Mesendoderm (in vitro differentiated cells): ENCODE measurements around the gene APOA4.

Source experiments
- DNase-seq: peaks from one replicate; pipeline ENCODE4 v3.0.0; 2013
- H2AK5ac ChIP-seq: 2 replicates; pipeline ENCODE4 v1.6.1; 2013; ENCODE audit warnings: low read length, inconsistent platforms
- H2BK120ac ChIP-seq: 2 replicates; pipeline ENCODE4 v1.6.1; 2013; ENCODE audit warnings: low read depth, mild to moderate bottlenecking, low read length, moderate library complexity, mixed read lengths
- H2BK15ac ChIP-seq: replicated peaks from 2 replicates; pipeline ENCODE4 v1.6.1; 2013; ENCODE audit warnings: low read depth, mild to moderate bottlenecking, moderate library complexity
- H2BK5ac ChIP-seq: 2 replicates; pipeline ENCODE4 v1.6.1; 2013; ENCODE audit warnings: low read length, inconsistent platforms
- H3K18ac ChIP-seq: 2 replicates; pipeline ENCODE4 v1.6.1; 2013; ENCODE audit warnings: mild to moderate bottlenecking, low read length, mixed read lengths
- H3K23ac ChIP-seq: one replicate; pipeline ENCODE4 v1.6.1; 2013; ENCODE audit warnings: low read length
- H3K27ac ChIP-seq: 2 replicates; pipeline ENCODE4 v1.5.1; 2013; ENCODE audit warnings: low read depth, mild to moderate bottlenecking, inconsistent platforms, low read length, moderate library complexity
- H3K27me3 ChIP-seq: 2 replicates; pipeline ENCODE4 v1.6.1; 2013; ENCODE audit warnings: low read length, control low read depth, mild to moderate bottlenecking, inconsistent platforms; ENCODE audit not compliant: insufficient read depth, poor library complexity
- H3K36me3 ChIP-seq: 2 replicates; pipeline ENCODE4 v1.6.1; 2013; ENCODE audit warnings: low read length, inconsistent platforms; ENCODE audit not compliant: control insufficient read depth, insufficient read depth
- H3K4ac ChIP-seq: one replicate; pipeline ENCODE4 v1.6.1; 2013; ENCODE audit warnings: low read depth, mild to moderate bottlenecking, low read length, moderate library complexity
- H3K4me1 ChIP-seq: 2 replicates; pipeline ENCODE4 v1.6.1; 2013; ENCODE audit warnings: low read depth, low read length, inconsistent platforms; ENCODE audit not compliant: control insufficient read depth
- H3K4me2 ChIP-seq: 2 replicates; pipeline ENCODE4 v1.6.1; 2013; ENCODE audit warnings: low read length
- H3K4me3 ChIP-seq: 2 replicates; pipeline ENCODE4 v1.5.1; 2013; ENCODE audit warnings: mild to moderate bottlenecking, low read length
- H3K56ac ChIP-seq: one replicate; pipeline ENCODE4 v1.6.1; 2013; ENCODE audit warnings: low read length
- H3K79me1 ChIP-seq: 2 replicates; pipeline ENCODE4 v1.6.1; 2013; ENCODE audit warnings: low read length, inconsistent platforms
- H3K79me2 ChIP-seq: 2 replicates; pipeline ENCODE4 v1.6.1; 2013; ENCODE audit warnings: mild to moderate bottlenecking, low read length; ENCODE audit not compliant: control insufficient read depth, insufficient read depth
- H3K9ac ChIP-seq: 2 replicates; pipeline ENCODE4 v1.6.1; 2013; ENCODE audit warnings: low read length, inconsistent platforms
- H4K5ac ChIP-seq: one replicate; pipeline ENCODE4 v1.6.1; 2013; ENCODE audit warnings: low read length
- H4K8ac ChIP-seq: one replicate; pipeline ENCODE4 v1.6.1; 2013; ENCODE audit warnings: low read depth, mild to moderate bottlenecking, control low read depth, low read length, moderate library complexity
- WGBS: extraction: QIAGEN DNeasy Blood & Tissue Kit; methylation state at CpG from one replicate; pipeline ENCODE4 v1.1.7; 2013; ENCODE audit warnings: low lambda C conversion rate, missing lambda C conversion rate; ENCODE audit not compliant: insufficient coverage; ENCODE audit errors: extremely low coverage; 5-methylcytosine and 5-hydroxymethylcytosine counted together

Gene APOA4

DNA sequence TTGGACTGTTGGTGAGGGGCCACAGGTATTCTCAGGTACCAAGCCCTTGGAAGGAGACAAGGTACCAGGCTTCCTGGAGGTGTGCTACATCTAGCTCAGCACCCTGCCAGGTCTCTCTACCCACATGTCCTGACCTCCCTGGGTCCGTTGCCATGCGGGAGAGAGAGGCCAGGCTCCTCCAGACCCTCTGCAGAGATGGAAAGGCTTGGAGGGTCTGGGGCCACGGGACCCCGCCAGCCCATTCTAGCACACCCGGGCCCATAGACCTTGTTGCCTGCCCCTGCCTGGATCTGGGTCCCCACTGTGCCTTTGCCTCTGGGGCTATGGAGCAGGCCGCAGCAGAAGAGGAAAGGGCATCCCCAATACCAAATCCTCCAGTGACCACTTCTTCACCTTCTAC lies 4.4 kb upstream of the APOA4 start:
- Histone ChIP-seq H3K56ac (no peak overlapping the region), H3K36me3 (no peaks in the 10 kb centered on the region), H4K8ac (no peak overlapping the region), H4K5ac (no peak overlapping the region), H3K18ac (no peak overlapping the region), H2BK120ac (no peak overlapping the region), H3K27ac (no peak overlapping the region), H3K79me2 (no peaks in the 10 kb centered on the region), H3K23ac (no peak overlapping the region), H3K4me3 (no peak overlapping the region), H2AK5ac (no peak overlapping the region), H3K9ac (no peak overlapping the region), H3K79me1 (no peaks in the 10 kb centered on the region), H3K27me3 (no peaks in the 10 kb centered on the region), H2BK5ac (no peak overlapping the region), H2BK15ac (no peak overlapping the region), H3K4me1 (no peaks in the 10 kb centered on the region), H3K4me2 (no peak overlapping the region), H3K4ac (no peak overlapping the region)
- no CpG with 5 or more reads among the region's 6 CpGs for WGBS
- no peak for DNase-seq

DNA sequence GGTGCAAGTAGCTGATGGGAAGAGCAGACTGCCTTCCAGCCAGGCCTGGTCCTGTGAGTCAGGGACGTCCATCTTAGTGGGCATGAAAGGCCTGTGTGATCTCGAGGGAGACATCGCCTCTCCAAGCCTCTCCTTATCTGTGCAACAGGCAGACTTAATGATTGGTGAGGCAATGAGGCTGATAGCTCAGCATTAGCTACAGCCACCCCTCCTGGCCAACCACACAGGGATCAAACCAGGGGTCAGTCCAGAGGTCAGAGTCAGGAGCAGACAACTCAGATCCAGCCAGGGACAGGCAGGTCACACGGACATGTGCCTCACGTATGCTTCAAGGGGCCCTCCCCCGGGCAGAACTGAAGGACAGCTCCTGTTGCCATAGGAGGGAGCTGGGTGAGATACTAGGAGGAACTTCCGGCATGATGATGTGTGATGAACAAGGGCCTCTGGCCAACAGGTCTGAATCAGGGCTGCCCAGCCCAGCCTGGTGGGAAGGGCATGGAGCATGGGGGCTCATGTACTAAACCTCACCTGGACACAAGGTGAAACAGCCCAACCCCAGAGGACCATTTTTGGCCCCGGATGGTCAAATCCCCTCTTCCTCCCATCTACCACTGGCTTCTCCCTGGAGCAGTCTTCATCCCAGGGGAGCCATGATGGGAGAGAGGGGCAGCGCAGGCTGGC lies 3.8 kb upstream of the APOA4 start:
- no peak overlapping the region for H4K5ac ChIP-seq
- no peak overlapping the region for H3K23ac ChIP-seq
- no peak overlapping the region for H3K4me3 ChIP-seq
- no peak overlapping the region for H3K56ac ChIP-seq
- no peak overlapping the region for H3K4ac ChIP-seq
- no peaks in the 10 kb centered on the region for H3K36me3 ChIP-seq
- no peak for DNase-seq
- H3K27me3 ChIP-seq: no peaks in the 10 kb centered on the region
- H2BK15ac ChIP-seq: no peak overlapping the region
- H3K79me2 ChIP-seq: no peaks in the 10 kb centered on the region
- H2BK120ac ChIP-seq: no peak overlapping the region
- H3K9ac ChIP-seq: no peak overlapping the region
- no peak overlapping the region for H2AK5ac ChIP-seq
- no peak overlapping the region for H3K18ac ChIP-seq
- no peaks in the 10 kb centered on the region for H3K4me1 ChIP-seq
- H3K79me1 ChIP-seq: no peaks in the 10 kb centered on the region
- no peak overlapping the region for H3K27ac ChIP-seq
- WGBS: no CpG with 5 or more reads among the region's 9 CpGs
- H3K4me2 ChIP-seq: no peak overlapping the region
- no peak overlapping the region for H4K8ac ChIP-seq
- no peak overlapping the region for H2BK5ac ChIP-seq

- no peak overlapping the region for H2AK5ac ChIP-seq
- no peak overlapping the region for H3K4ac ChIP-seq
- no peak overlapping the region for H3K4me2 ChIP-seq
- no peak overlapping the region for H3K56ac ChIP-seq
- H2BK5ac ChIP-seq: no peak overlapping the region
- no peaks in the 10 kb centered on the region for H3K4me1 ChIP-seq
- H3K9ac ChIP-seq: no peak overlapping the region
- H3K79me1 ChIP-seq: no peaks in the 10 kb centered on the region
- DNase-seq: no peak
- H3K36me3 ChIP-seq: no peaks in the 10 kb centered on the region
- H3K27me3 ChIP-seq: no peaks in the 10 kb centered on the region
- no peak overlapping the region for H3K4me3 ChIP-seq
- no peak overlapping the region for H2BK15ac ChIP-seq
- no peak overlapping the region for H3K23ac ChIP-seq
- no peak overlapping the region for H3K18ac ChIP-seq
- H4K5ac ChIP-seq: no peak overlapping the region
- no peak overlapping the region for H2BK120ac ChIP-seq
- WGBS: no CpG with 5 or more reads among the region's 22 CpGs
- no peaks in the 10 kb centered on the region for H3K79me2 ChIP-seq
- no peak overlapping the region for H4K8ac ChIP-seq
- no peak overlapping the region for H3K27ac ChIP-seq
Observed at GRCh38 chr11:116825854-116826750, 3.0 kb upstream of the APOA4 start.

GRCh38 chr11:116825434-116825833 lies 2.3 kb upstream of the APOA4 start:
- Histone ChIP-seq H3K4me3 (no peak overlapping the region), H3K4me2 (no peak overlapping the region), H2BK15ac (no peak overlapping the region), H4K8ac (no peak overlapping the region), H3K18ac (no peak overlapping the region), H2BK5ac (no peak overlapping the region), H4K5ac (no peak overlapping the region), H3K79me1 (no peaks in the 10 kb centered on the region), H2AK5ac (no peak overlapping the region), H3K9ac (no peak overlapping the region), H3K27me3 (no peaks in the 10 kb centered on the region), H3K4ac (no peak overlapping the region), H3K36me3 (no peaks in the 10 kb centered on the region), H3K4me1 (no peaks in the 10 kb centered on the region), H3K27ac (no peak overlapping the region), H3K23ac (no peak overlapping the region), H3K56ac (no peak overlapping the region), H3K79me2 (no peaks in the 10 kb centered on the region), H2BK120ac (no peak overlapping the region)
- WGBS: no CpG with 5 or more reads among the region's 5 CpGs
- DNase-seq: no peak

DNA sequence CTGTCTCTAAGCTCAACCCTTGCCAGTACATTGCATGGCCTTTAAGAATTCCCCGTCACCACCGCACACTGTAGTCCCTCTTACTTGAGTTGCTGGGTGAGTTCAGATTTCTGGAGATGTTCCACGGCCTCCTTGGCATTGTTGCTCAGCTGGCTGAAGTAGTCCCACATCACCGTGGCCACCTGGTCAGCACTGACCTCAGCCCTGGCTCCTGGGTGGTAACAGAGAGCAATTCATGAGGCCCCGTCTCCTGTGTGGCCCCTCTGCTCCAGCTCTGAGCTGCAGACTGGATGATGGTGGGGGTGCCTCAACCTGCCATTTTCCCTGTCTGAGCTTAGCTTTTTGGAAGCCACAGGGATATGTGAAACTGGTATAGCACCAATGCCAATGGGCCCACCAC lies 529 bp downstream of the APOA4 start:
- Histone ChIP-seq H4K5ac (no peak overlapping the region), H2BK15ac (no peak overlapping the region), H3K36me3 (no peaks in the 10 kb centered on the region), H3K79me1 (no peaks in the 10 kb centered on the region), H2AK5ac (no peak overlapping the region), H3K9ac (no peak overlapping the region), H3K27ac (no peak overlapping the region), H3K4ac (no peak overlapping the region), H3K23ac (no peak overlapping the region), H3K27me3 (no peaks in the 10 kb centered on the region), H3K79me2 (no peaks in the 10 kb centered on the region), H3K56ac (no peak overlapping the region), H4K8ac (no peak overlapping the region), H3K4me2 (no peak overlapping the region), H3K4me3 (no peak overlapping the region), H2BK5ac (no peak overlapping the region), H2BK120ac (no peak overlapping the region), H3K18ac (no peak overlapping the region), H3K4me1 (no peaks in the 10 kb centered on the region)
- no peak for DNase-seq
- no CpG with 5 or more reads among the region's 5 CpGs for WGBS
